BJ (cell line): Measurements from ENCODE around the gene COMMD8. TPM values are rescaled to one million over a fixed set of nuclear protein-coding genes. Genes with fewer than 3 reads are reported as not detected.

Experiments
- CTCF ChIA-PET: fragments of 350-600 bp; formaldehyde crosslinking; extraction: SDS; loops from one replicate; lab custom pipeline; 2021; ENCODE audit warnings: antibody characterized with exemption, inconsistent platforms; lab: Yijun Ruan, JAX
- POLR2A ChIA-PET: fragments of 300-600 bp; sonication (Branson Sonifier 250); formaldehyde crosslinking; extraction: SDS; loops from one replicate; lab custom pipeline; 2021; ENCODE audit warnings: antibody characterized with exemption; lab: Charles Lee
- DNase-seq: peaks from one replicate; pipeline ENCODE4 v3.0.0-alpha.2; 2011; ENCODE audit warnings: low read depth
- H3K27me3 ChIP-seq: 2 replicates; pipeline ENCODE4 v1.6.0; 2011; ENCODE audit warnings: low read length; ENCODE audit not compliant: control insufficient read depth, insufficient read depth
- H3K36me3 ChIP-seq: 2 replicates; pipeline ENCODE4 v1.5.1; 2011; ENCODE audit warnings: low read length; ENCODE audit not compliant: control insufficient read depth, insufficient read depth
- H3K4me3 ChIP-seq: 2 replicates; pipeline ENCODE4 v1.5.1; 2011; ENCODE audit warnings: low read depth, mild to moderate bottlenecking, control low read depth, low read length
- polyA minus RNA-seq: library from RNA; depleted of rRNA, polyadenylated mRNA; stranded (reverse); fragments of >200 nt; gene quantifications from 2 replicates; pipeline ENCODE4 v1.2.3, GENCODE V29; 2011; rRNA and poly(A)+ RNA removed
- polyA plus RNA-seq: library from polyadenylated mRNA; depleted of rRNA; stranded (reverse); fragments of >200 nt; gene quantifications from 2 replicates; pipeline ENCODE4 v1.2.3, GENCODE V29; 2011; rRNA removed
- TF ChIP-seq, protein P1 (sequence below): IDR thresholded peaks from 2 replicates; pipeline ENCODE4 v1.5.1; 2011; ENCODE audit warnings: low read depth, mild to moderate bottlenecking, control low read depth, inconsistent platforms, low read length, moderate library complexity; ENCODE audit not compliant: insufficient read depth

Gene COMMD8
- 10.4 and 19.2 TPM in 2 replicates for polyA plus RNA-seq
- polyA minus RNA-seq, result 2.4 and 3.6 TPM in 2 replicates

DNA sequence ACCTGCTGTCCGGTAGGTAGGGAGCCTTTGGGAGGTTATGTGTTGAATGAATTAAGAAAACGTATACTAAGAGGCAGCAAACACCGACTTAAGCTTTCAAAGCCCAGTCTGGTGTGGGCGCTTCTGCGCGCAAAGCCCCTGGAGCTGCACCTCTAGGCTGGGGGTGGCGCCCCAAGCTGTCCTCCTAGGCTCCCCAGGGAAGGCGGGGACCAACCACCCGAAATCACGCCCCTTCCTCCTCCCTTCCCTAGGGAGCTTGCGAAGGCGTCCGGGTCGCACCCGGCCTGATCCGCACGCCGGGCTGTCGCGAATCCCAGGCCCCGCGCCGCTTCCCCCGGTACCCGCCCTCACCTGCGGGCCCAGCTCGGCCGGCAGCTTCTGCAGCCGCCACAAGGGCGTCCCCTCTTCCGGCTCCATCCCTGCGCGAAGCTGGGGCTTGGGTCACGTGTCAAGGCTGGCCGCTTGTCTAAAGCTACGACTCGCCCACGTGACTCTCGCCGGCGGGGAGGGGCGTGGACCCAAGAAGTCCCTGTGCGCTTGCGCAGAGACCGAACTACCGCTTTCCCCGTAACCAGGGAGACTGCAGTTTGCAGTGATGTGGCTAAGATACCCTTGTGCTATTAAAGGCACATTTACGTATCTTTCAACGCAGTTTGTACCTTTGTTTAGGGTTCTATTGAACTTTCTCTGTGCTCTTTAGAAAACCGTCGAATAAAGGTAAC, at the start of gene COMMD8:
COMMD8 (minus strand) TSS at position 468 of the 722 bp plus-strand sequence; CDS start at position 417, 51 bp downstream.
- Histone ChIP-seq H3K36me3 (no peaks in the 10 kb centered on the region), H3K27me3 (no peaks in the 10 kb centered on the region), H3K4me3 (peak within 1 kb of the TSS; percentile 92)
- CTCF ChIA-PET, result interaction anchor here (0.6 to 1.0 kb wide), 8 partner anchors 20 to 1553 kb away, joined by 3 to 4 read pairs (median 3); no protein-coding TSS in a partner anchor
- peak; percentile 68 for DNase-seq
- POLR2A ChIA-PET, result no interaction called here
- TF ChIP-seq, protein P1, sequence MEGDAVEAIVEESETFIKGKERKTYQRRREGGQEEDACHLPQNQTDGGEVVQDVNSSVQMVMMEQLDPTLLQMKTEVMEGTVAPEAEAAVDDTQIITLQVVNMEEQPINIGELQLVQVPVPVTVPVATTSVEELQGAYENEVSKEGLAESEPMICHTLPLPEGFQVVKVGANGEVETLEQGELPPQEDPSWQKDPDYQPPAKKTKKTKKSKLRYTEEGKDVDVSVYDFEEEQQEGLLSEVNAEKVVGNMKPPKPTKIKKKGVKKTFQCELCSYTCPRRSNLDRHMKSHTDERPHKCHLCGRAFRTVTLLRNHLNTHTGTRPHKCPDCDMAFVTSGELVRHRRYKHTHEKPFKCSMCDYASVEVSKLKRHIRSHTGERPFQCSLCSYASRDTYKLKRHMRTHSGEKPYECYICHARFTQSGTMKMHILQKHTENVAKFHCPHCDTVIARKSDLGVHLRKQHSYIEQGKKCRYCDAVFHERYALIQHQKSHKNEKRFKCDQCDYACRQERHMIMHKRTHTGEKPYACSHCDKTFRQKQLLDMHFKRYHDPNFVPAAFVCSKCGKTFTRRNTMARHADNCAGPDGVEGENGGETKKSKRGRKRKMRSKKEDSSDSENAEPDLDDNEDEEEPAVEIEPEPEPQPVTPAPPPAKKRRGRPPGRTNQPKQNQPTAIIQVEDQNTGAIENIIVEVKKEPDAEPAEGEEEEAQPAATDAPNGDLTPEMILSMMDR, result 0 out of 2 replicates have a peak, but pooled peaks have one; percentile 29

DNA sequence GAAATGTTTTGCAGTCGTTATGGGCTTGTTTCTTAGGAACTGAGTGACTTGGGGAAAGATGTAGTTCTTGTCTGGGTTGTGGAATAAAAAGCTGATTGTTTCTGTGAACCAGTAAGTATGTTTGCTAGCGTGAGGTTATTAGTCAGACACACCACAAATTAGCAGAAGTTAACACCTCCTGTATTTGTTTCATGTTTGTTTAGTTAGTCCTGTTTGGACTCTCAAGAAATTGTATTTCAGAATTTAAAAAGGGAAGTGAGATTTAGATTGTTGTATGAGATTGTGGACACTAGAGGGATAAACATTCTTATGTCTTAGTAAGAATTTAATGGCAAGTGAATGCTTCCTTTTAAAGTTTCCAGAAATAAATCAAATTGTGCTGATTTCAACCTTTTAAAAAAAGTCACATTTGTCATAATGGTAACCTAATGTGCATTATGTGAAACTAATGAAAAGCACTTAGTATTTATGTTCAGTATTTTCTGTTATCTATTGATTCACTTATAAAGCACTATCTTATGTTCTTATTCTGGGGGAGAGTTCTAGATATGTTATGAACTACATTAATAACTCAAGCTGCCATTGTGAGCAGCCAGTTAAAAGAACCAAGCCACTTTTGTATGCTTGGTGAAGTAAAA, 47.1 kb upstream of the COMMD8 start:
- TF ChIP-seq, protein P1, result peak; percentile 38; the same call in 1 of the 2 replicates
- Histone ChIP-seq H3K27me3 (no peaks in the 10 kb centered on the region), H3K36me3 (peaks cover 5% of the 10 kb centered on the region), H3K4me3 (no peak overlapping the region)
- POLR2A ChIA-PET, result no interaction called here
- no peak for DNase-seq
- CTCF ChIA-PET, result interaction anchor here (0.7 to 2.0 kb wide), 9 partner anchors 9 to 121 kb away, joined by 3 to 8 read pairs (median 3); no protein-coding TSS in a partner anchor

DNA sequence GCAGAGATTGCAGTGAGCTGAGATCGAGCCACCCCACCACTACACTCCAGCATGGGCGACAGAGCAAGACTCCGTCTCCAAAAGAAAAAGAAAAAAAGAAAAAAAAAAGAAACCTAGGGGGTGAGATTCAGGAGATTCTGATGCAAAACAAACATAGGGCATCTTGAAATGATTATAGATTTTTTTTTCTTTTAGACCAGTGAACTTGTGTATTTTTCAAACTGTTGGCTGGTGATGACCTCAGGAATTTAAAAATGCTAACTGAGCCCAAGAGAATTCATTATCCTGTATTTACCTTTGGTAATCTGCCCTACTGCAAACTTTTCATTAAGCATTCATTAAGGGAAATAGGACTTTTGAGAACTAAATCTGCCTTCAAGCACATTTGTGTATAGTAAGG, 42.2 kb upstream of the COMMD8 start:
- ChIA-PET CTCF (interaction anchor here (1.2 kb wide), 1 partner anchor 11 kb away, joined by 3 read pairs; no protein-coding TSS in a partner anchor), POLR2A (no interaction called here)
- Histone ChIP-seq H3K4me3 (no peak overlapping the region), H3K27me3 (no peaks in the 10 kb centered on the region), H3K36me3 (0 out of 2 replicates have a peak, but pooled peaks cover 1% of the 10 kb centered on the region)
- TF ChIP-seq, protein P1, result no peak
- DNase-seq, result no peak

DNA sequence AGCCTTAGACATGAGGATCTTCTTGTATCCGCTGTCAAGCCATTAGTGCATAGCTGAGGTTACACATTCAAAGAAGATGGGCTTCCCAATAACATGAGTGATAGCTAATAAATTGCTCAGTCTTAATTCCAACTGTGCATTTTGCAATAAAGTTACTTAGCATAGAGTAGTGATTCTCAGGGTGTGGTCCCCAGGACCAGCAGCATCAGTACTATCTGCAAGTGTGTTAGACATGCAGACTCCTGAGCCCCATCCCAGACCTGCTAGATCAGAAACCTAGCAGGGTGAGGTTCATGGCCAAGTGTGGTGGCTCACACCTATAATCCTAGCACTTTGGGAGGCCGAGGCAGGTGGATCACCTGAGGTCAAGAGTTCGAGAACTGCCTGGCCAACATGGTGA, 41.6 kb upstream of the COMMD8 start:
- TF ChIP-seq, protein P1, result no peak
- ChIA-PET CTCF (interaction anchor here (1.2 kb wide), 1 partner anchor 10 kb away, joined by 3 read pairs; no protein-coding TSS in a partner anchor), POLR2A (interaction anchor here (0.6 kb wide), 1 partner anchor 20 kb away, joined by 10 read pairs; the partner anchor contains the start of gene ATP10D)
- H3K4me3 ChIP-seq, result no peak overlapping the region
- no peaks in the 10 kb centered on the region for H3K27me3 ChIP-seq
- DNase-seq, result no peak
- H3K36me3 ChIP-seq, result 0 out of 2 replicates have a peak, but pooled peaks cover 1% of the 10 kb centered on the region

DNA sequence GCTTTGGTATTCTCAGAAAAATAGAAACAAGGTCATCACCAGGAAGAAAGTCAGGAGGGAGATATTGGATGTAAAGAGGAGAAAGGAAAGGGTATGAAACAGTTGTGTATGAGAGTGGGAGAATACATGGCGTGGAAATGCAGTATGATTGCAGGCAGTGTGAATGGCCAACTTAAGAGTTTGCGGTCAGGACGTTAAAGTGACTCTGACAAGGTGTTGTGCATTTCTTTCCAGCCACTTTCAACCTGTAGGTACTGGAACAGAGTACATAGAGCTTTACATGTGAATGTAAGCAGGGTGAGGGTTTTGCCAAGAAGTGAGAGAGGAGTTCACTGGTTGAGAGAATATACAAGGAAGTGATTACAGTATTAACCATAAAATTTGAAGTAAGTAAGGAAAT, 37.3 kb upstream of the COMMD8 start:
- POLR2A ChIA-PET, result no interaction called here
- TF ChIP-seq, protein P1, result no peak
- no peak for DNase-seq
- CTCF ChIA-PET, result interaction anchor here (1.0 to 1.3 kb wide), 2 partner anchors 9 to 11 kb away, joined by 3 to 7 read pairs; no protein-coding TSS in a partner anchor
- no peak overlapping the region for H3K4me3 ChIP-seq
- no peaks in the 10 kb centered on the region for H3K27me3 ChIP-seq
- 0 out of 2 replicates have a peak, but pooled peaks cover 1% of the 10 kb centered on the region for H3K36me3 ChIP-seq
